CD4-positive, alpha-beta T cell (primary cell): Measurements from ENCODE around the gene DOHH. TPM values are rescaled to one million over a fixed set of nuclear protein-coding genes. Genes with fewer than 3 reads are reported as not detected.

ENCODE experiments used
- ATAC-seq: fragments of 200-7000 bp; cut with Tn5 transposase; one replicate; pipeline ENCODE4 v1.10.0; 2022; ENCODE audit warnings: mild to moderate bottlenecking; ENCODE audit not compliant: poor library complexity
- CTCF ChIA-PET: fragments of 350-600 bp; sonication (Branson Sonifier 250); formaldehyde crosslinking; loops from one replicate; lab custom pipeline; 2021; ENCODE audit warnings: antibody characterized with exemption, inconsistent platforms; lab: Charles Lee
- POLR2A ChIA-PET: fragments of 350-600 bp; sonication (Branson Sonifier 250); formaldehyde crosslinking; loops from one replicate; lab custom pipeline; 2021; ENCODE audit warnings: antibody characterized with exemption, inconsistent platforms; lab: Charles Lee
- DNase-seq, 14 experiments: peaks; one replicate each; pipeline ENCODE4 v3.0.0-alpha.2; 2013 to 2020; ENCODE audit warnings: mixed read lengths in 2 of 14
- H3K27ac ChIP-seq, 2 donors: one replicate each; pipeline versions ENCODE4 v1.5.1 to v1.7.0; 2013; ENCODE audit warnings: low read length in 2 of 2, low read depth in 1 of 2, mild to moderate bottlenecking in 1 of 2
- H3K27me3 ChIP-seq, 2 experiments: 1 replicate in 1 of 2; 2 replicates in 1 of 2; pipeline versions ENCODE4 v1.6.1 to v1.7.0; 2013; ENCODE audit warnings: low read length in 2 of 2, control low read depth in 1 of 2, mild to moderate bottlenecking in 1 of 2, moderate library complexity in 1 of 2; ENCODE audit not compliant: insufficient read depth in 2 of 2, control insufficient read depth in 1 of 2
- H3K36me3 ChIP-seq: one replicate; pipeline ENCODE4 v1.6.1; 2013; ENCODE audit warnings: low read length, control low read depth; ENCODE audit not compliant: insufficient read depth
- H3K4me1 ChIP-seq: one replicate; pipeline ENCODE4 v1.6.1; 2013; ENCODE audit warnings: low read length, control low read depth; ENCODE audit not compliant: insufficient read depth
- H3K4me3 ChIP-seq: one replicate; pipeline ENCODE4 v1.5.1; 2013; ENCODE audit warnings: mild to moderate bottlenecking, low read length, moderate library complexity
- H3K9me3 ChIP-seq, 2 experiments: 1 replicate in 1 of 2; 2 replicates in 1 of 2; pipeline versions ENCODE4 v1.6.1 to v1.7.0; 2013; ENCODE audit warnings: low read length in 2 of 2, mild to moderate bottlenecking in 2 of 2, control low read depth in 1 of 2, moderate library complexity in 1 of 2; ENCODE audit not compliant: control insufficient read depth in 1 of 2, insufficient read depth in 1 of 2
- H3K27ac Mint-ChIP-seq: one replicate; pipeline ENCODE4 v1.8.0; 2020; ENCODE audit warnings: mixed read lengths
- H3K27me3 Mint-ChIP-seq: one replicate; pipeline ENCODE4 v1.8.0; 2021; ENCODE audit warnings: mixed read lengths
- H3K36me3 Mint-ChIP-seq: one replicate; pipeline ENCODE4 v1.8.0; 2021; ENCODE audit warnings: low read depth, mixed read lengths
- H3K4me1 Mint-ChIP-seq: one replicate; pipeline ENCODE4 v1.8.0; 2021; ENCODE audit warnings: low read depth, mixed read lengths
- H3K4me3 Mint-ChIP-seq: one replicate; pipeline ENCODE4 v1.8.0; 2020; ENCODE audit warnings: mild to moderate bottlenecking, mixed read lengths
- H3K9me3 Mint-ChIP-seq: one replicate; pipeline ENCODE4 v1.8.0; 2020; ENCODE audit warnings: mixed read lengths
- CTCF ChIP-seq: fragments of 200-600 bp; IDR thresholded peaks from one replicate; pipeline ENCODE4 v1.8.0; 2022; ENCODE audit warnings: antibody characterized with exemption, mild to moderate bottlenecking
- intact Hi-C, 2 experiments: fragments of 100-400 bp; cut with DNase I in 1 of 2; cut with micrococcal nuclease in 1 of 2; formaldehyde crosslinking; loops; one replicate each; pipeline versions ENCODE4 v1.15.1 to v1.9.0; 2023 to 2025; cut with DNase I, micrococcal nuclease
- total RNA-seq, 174 experiments: library from RNA in 2 of 174; stranded (reverse) in 2 of 174; gene quantifications; one replicate each; pipeline ENCODE4 v1.2.3 and lab custom pipeline; 2021 to 2026

Gene DOHH
- total RNA-seq, 2 experiments from 2014 or later, result 3.9 to 4.7 TPM

DNA sequence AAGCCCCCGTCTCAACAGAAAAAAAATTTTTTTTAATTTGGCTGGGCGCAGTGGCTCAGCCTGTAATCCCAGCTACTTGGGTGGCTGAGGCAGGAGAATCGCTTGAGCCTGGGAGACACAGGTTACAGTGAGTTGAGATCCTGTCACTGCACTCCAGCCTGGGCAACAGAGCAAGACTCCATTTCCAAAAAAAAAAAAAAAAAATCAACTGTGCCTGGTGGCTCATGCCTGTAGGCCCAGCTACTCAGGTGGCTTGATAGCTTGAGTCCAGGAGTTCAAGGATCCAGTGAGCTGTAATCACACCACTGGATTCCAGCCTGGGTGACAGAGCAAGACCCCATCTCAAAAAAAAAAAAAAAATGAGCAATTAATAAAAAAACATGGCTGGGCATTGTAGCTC is 1.3 kb upstream of the DOHH start:
- H3K4me1 ChIP-seq, result peaks cover 45% of the 10 kb centered on the region
- no peaks in the 10 kb centered on the region for H3K9me3 ChIP-seq
- ChIA-PET CTCF (no interaction called here), POLR2A (interaction anchor here (0.6 to 1.4 kb wide), 3 partner anchors 43 to 317 kb away, joined by 3 to 5 read pairs (median 3); no protein-coding TSS in a partner anchor)
- peaks cover 37% of the 10 kb centered on the region for H3K4me1 Mint-ChIP-seq
- H3K27me3 ChIP-seq, result no peaks in the 10 kb centered on the region
- H3K36me3 Mint-ChIP-seq, result peaks cover 21% of the 10 kb centered on the region
- H3K4me3 ChIP-seq, result no peak overlapping the region
- H3K36me3 ChIP-seq, result peaks cover 3% of the 10 kb centered on the region
- no peak for DNase-seq
- H3K4me3 Mint-ChIP-seq, result no peak overlapping the region
- H3K27me3 Mint-ChIP-seq, result no peaks in the 10 kb centered on the region
- intact Hi-C loops, result loop anchor here (5.0 to 10.0 kb wide), 3 partner anchors 69 to 447 kb away; partner anchors contain the start of gene TLE5 (in 1 of the 2)
- no peak for TF ChIP-seq CTCF
- no peak for ATAC-seq
- H3K27ac ChIP-seq, result no peak overlapping the region
- H3K9me3 Mint-ChIP-seq, result no peaks in the 10 kb centered on the region
- no peak overlapping the region for H3K27ac Mint-ChIP-seq

DNA sequence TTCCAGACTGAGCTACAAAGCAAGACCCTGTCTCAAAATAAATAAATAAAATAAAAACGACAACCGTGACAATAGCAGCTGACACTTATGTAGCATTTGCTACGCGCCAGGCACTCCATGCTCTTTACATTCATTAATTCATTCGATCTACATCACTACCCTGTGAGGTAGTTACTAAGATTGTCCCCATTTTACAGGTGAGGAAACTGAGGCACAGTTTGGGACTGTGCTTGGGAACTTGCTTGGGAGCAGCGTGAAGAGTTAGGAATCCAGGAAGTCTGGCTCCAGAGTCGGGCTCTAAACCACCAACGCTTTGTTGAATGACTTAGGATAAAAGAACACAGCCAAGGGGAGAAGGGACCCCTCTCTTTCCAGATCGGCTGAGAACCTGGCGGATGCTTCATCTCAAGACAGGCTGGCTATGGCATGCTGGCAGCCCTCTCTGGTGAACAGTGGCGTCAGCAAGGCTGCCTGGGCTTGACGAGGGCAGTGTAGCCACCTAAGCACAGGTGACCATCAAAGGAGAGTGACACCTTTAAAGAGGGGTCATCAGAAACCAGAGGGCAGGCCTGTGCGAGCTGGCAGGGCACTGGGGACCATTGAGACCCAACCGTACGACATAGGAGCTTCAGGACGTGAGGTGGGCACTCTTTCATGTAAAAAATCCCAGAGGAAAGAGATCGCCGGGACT is 591 bp downstream of the DOHH start:
- H3K4me3 ChIP-seq, result peak overlapping the region; percentile 98

More for the DNA sequence above, 591 bp downstream of the DOHH start:
- H3K27me3 Mint-ChIP-seq, result no peaks in the 10 kb centered on the region
- no peak for DNase-seq
- ChIA-PET CTCF (interaction anchor here (0.5 to 1.3 kb wide), 3 partner anchors 15 to 71 kb away, joined by 3 to 4 read pairs (median 3); no protein-coding TSS in a partner anchor), POLR2A (interaction anchor here (0.8 to 2.1 kb wide), 3 partner anchors 15 to 188 kb away, joined by 3 to 10 read pairs (median 4); no protein-coding TSS in a partner anchor)
- H3K4me1 ChIP-seq, result peaks cover 35% of the 10 kb centered on the region
- peak overlapping the region; percentile 85 for H3K27ac Mint-ChIP-seq
- H3K36me3 ChIP-seq, result peaks cover 14% of the 10 kb centered on the region
- H3K27ac ChIP-seq, result peak overlapping the region; percentile 85 to 97
- H3K4me3 Mint-ChIP-seq, result peak overlapping the region; percentile 84
- TF ChIP-seq CTCF, result no peak
- no peaks in the 10 kb centered on the region for H3K27me3 ChIP-seq
- no peaks in the 10 kb centered on the region for H3K9me3 ChIP-seq
- intact Hi-C loops, result loop anchor here (5.0 to 10.0 kb wide), 3 partner anchors 68 to 445 kb away; partner anchors contain the start of gene TLE5 (in 1 of the 2)
- peaks cover 23% of the 10 kb centered on the region for H3K36me3 Mint-ChIP-seq
- no peak for ATAC-seq
- H3K9me3 Mint-ChIP-seq, result no peaks in the 10 kb centered on the region
- H3K4me1 Mint-ChIP-seq, result peaks cover 28% of the 10 kb centered on the region
